ENCODE data around the gene ADCY2.

DNA sequence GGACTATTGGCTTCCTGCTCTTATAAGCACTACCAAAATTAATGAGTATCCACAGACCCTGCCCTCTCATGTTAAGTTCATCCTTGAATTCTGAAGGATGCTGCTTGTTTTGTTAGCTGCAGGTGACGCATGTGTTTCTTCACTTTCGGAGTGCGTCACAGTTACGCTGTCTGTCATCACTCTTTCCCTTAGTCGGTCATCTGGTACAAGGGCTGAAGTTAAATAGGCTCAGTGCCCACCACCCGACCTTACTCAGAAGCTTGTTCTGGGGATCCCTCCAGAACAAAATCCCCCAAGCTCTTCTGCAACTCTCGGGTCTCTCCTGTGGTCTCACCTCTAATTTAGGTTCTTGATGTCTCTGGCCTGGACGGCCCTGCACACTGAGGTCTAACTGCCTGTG is 51.0 kb downstream of the ADCY2 start:
- TF ChIP-seq, protein P1, sequence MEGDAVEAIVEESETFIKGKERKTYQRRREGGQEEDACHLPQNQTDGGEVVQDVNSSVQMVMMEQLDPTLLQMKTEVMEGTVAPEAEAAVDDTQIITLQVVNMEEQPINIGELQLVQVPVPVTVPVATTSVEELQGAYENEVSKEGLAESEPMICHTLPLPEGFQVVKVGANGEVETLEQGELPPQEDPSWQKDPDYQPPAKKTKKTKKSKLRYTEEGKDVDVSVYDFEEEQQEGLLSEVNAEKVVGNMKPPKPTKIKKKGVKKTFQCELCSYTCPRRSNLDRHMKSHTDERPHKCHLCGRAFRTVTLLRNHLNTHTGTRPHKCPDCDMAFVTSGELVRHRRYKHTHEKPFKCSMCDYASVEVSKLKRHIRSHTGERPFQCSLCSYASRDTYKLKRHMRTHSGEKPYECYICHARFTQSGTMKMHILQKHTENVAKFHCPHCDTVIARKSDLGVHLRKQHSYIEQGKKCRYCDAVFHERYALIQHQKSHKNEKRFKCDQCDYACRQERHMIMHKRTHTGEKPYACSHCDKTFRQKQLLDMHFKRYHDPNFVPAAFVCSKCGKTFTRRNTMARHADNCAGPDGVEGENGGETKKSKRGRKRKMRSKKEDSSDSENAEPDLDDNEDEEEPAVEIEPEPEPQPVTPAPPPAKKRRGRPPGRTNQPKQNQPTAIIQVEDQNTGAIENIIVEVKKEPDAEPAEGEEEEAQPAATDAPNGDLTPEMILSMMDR (conservative IDR thresholded peaks at IDR 0.05; ENCODE audit: low read depth in 2 of 2), result no peak
- TF ChIP-seq EZH2phosphoT487 (IDR thresholded peaks at IDR 0.05; ENCODE audit: unreplicated experiment) (no peak), POLR2AphosphoS5 (IDR thresholded peaks at IDR 0.05; ENCODE audit: low read depth) (no peak), STAT1 (IDR thresholded peaks at IDR 0.05; ENCODE audit: unreplicated experiment) (no peak), EZH2 (IDR thresholded peaks at IDR 0.05; ENCODE audit: low read depth, unreplicated experiment) (no peak)
- TF ChIP-seq, protein P2, sequence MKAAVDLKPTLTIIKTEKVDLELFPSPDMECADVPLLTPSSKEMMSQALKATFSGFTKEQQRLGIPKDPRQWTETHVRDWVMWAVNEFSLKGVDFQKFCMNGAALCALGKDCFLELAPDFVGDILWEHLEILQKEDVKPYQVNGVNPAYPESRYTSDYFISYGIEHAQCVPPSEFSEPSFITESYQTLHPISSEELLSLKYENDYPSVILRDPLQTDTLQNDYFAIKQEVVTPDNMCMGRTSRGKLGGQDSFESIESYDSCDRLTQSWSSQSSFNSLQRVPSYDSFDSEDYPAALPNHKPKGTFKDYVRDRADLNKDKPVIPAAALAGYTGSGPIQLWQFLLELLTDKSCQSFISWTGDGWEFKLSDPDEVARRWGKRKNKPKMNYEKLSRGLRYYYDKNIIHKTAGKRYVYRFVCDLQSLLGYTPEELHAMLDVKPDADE (IDR thresholded peaks at IDR 0.05), result no peak

Measured in GM23338 (cell line).